HEK293 (cell line): ENCODE data around the gene CXADR.
A peak's percentile ranks its signal among the peaks of the same experiment; 100 is the strongest.

Experiments used
- CTCF ChIA-PET: fragments of 350-600 bp; formaldehyde crosslinking; extraction: SDS; loops from one replicate; lab custom pipeline; 2021; ENCODE audit warnings: antibody characterized with exemption; lab: Yijun Ruan, JAX
- POLR2A ChIA-PET: fragments of 300-600 bp; formaldehyde crosslinking; extraction: SDS; loops from one replicate; lab custom pipeline; 2020; ENCODE audit warnings: antibody characterized with exemption, inconsistent platforms; lab: Yijun Ruan, JAX
- H3K27ac ChIP-seq: fragments of 200-500 bp; sonication (Bioruptor generic); 2 replicates; pipeline ENCODE4 v1.5.1; 2014; ENCODE audit warnings: low read depth, low read length, control low read depth, inconsistent platforms; ENCODE audit errors: extremely low read depth
- H3K36me3 ChIP-seq, 2 experiments: fragments of 200-500 bp in 1 of 2; sonication (Bioruptor generic) in 1 of 2; 1 replicate in 1 of 2; 2 replicates in 1 of 2; pipeline ENCODE4 v1.5.1; 2014 to 2017; ENCODE audit warnings: inconsistent platforms in 2 of 2, low read length in 2 of 2; ENCODE audit not compliant: control insufficient read depth in 2 of 2, insufficient read depth in 1 of 2
- H3K4me1 ChIP-seq: fragments of 200-500 bp; sonication (Bioruptor generic); 2 replicates; pipeline ENCODE4 v1.5.1; 2014; ENCODE audit warnings: mild to moderate bottlenecking, low read length, inconsistent platforms; ENCODE audit not compliant: control insufficient read depth, insufficient read depth
- H3K4me3 ChIP-seq: 2 replicates; pipeline ENCODE4 v1.5.1; 2011; ENCODE audit warnings: low read depth, mild to moderate bottlenecking, control low read depth, low read length, moderate library complexity
- H3K9me3 ChIP-seq: fragments of 200-500 bp; sonication (Bioruptor generic); 2 replicates; pipeline ENCODE4 v1.5.1; 2014; ENCODE audit warnings: low read depth, low read length, inconsistent platforms; ENCODE audit not compliant: control insufficient read depth, insufficient read depth
- ATF2 ChIP-seq: fragments of 450-650 bp; formaldehyde crosslinking; IDR thresholded peaks from 2 replicates; pipeline ENCODE4 v1.5.1; 2016; ENCODE audit warnings: missing biosample characterization, missing genetic modification characterization, low read depth
- MYNN ChIP-seq: fragments of 450-650 bp; formaldehyde crosslinking; IDR thresholded peaks from 2 replicates; pipeline ENCODE4 v1.5.1; 2016; ENCODE audit warnings: missing biosample characterization, missing genetic modification characterization, borderline replicate concordance
- MZF1 ChIP-seq: fragments of 450-650 bp; formaldehyde crosslinking; IDR thresholded peaks from 2 replicates; pipeline ENCODE4 v1.5.1; 2017; ENCODE audit warnings: missing biosample characterization, missing genetic modification characterization, borderline replicate concordance
- PRDM1 ChIP-seq: fragments of 450-650 bp; formaldehyde crosslinking; IDR thresholded peaks from 2 replicates; pipeline ENCODE4; 2016; ENCODE audit warnings: missing biosample characterization, missing genetic modification characterization
- PRDM10 ChIP-seq: fragments of 450-650 bp; formaldehyde crosslinking; IDR thresholded peaks from 2 replicates; pipeline ENCODE4 v1.5.1; 2016; ENCODE audit warnings: missing biosample characterization, missing genetic modification characterization
- REST ChIP-seq: fragments of 450-650 bp; formaldehyde crosslinking; IDR thresholded peaks from 2 replicates; pipeline ENCODE4 v1.5.1; 2016; ENCODE audit warnings: missing biosample characterization, missing genetic modification characterization
- SP2 ChIP-seq: fragments of 450-650 bp; formaldehyde crosslinking; IDR thresholded peaks from 2 replicates; pipeline ENCODE4 v1.5.1; 2016; ENCODE audit warnings: missing biosample characterization, missing genetic modification characterization
- TCF7L2 ChIP-seq: IDR thresholded peaks from 2 replicates; pipeline ENCODE4 v1.6.1; 2011; ENCODE audit warnings: low read depth, mild to moderate bottlenecking, inconsistent platforms, low read length, moderate library complexity, borderline replicate concordance
- YY2 ChIP-seq: fragments of 450-650 bp; formaldehyde crosslinking; IDR thresholded peaks from 2 replicates; pipeline ENCODE4 v1.5.1; 2016; ENCODE audit warnings: missing biosample characterization, missing genetic modification characterization
- ZFP41 ChIP-seq: fragments of 450-650 bp; formaldehyde crosslinking; IDR thresholded peaks from 2 replicates; pipeline ENCODE4 v1.5.1; 2016; ENCODE audit warnings: missing biosample characterization, missing genetic modification characterization, borderline replicate concordance
- ZNF121 ChIP-seq: fragments of 450-650 bp; formaldehyde crosslinking; IDR thresholded peaks from 2 replicates; pipeline ENCODE4 v1.5.1; 2016; ENCODE audit warnings: missing biosample characterization, missing genetic modification characterization
- ZNF155 ChIP-seq: fragments of 450-650 bp; formaldehyde crosslinking; IDR thresholded peaks from 2 replicates; pipeline ENCODE4 v1.5.1; 2016; ENCODE audit warnings: missing biosample characterization, missing genetic modification characterization
- ZNF18 ChIP-seq: fragments of 450-650 bp; formaldehyde crosslinking; IDR thresholded peaks from 2 replicates; pipeline ENCODE4 v1.5.1; 2016; ENCODE audit warnings: missing biosample characterization, missing genetic modification characterization
- ZNF211 ChIP-seq: fragments of 450-650 bp; formaldehyde crosslinking; IDR thresholded peaks from 2 replicates; pipeline ENCODE4 v1.5.1; 2016; ENCODE audit warnings: low read depth, missing biosample characterization, missing genetic modification characterization
- ZNF223 ChIP-seq: fragments of 450-650 bp; formaldehyde crosslinking; IDR thresholded peaks from 2 replicates; pipeline ENCODE4 v1.5.1; 2016; ENCODE audit warnings: missing biosample characterization, missing genetic modification characterization
- ZNF26 ChIP-seq: fragments of 450-650 bp; formaldehyde crosslinking; IDR thresholded peaks from 2 replicates; pipeline ENCODE4 v1.5.1; 2016; ENCODE audit warnings: missing biosample characterization, missing genetic modification characterization
- ZNF302 ChIP-seq: fragments of 450-650 bp; formaldehyde crosslinking; IDR thresholded peaks from 2 replicates; pipeline ENCODE4 v1.5.1; 2016; ENCODE audit warnings: missing biosample characterization, missing genetic modification characterization, low read depth
- ZNF324 ChIP-seq: fragments of 450-650 bp; formaldehyde crosslinking; IDR thresholded peaks from 2 replicates; pipeline ENCODE4 v1.5.1; 2016; ENCODE audit warnings: missing biosample characterization, missing genetic modification characterization
- ZNF561 ChIP-seq: fragments of 450-650 bp; IDR thresholded peaks from 2 replicates; pipeline ENCODE4 v1.5.1; 2018; ENCODE audit warnings: missing biosample characterization, missing genetic modification characterization, borderline replicate concordance
- ZNF621 ChIP-seq: fragments of 450-650 bp; formaldehyde crosslinking; IDR thresholded peaks from 2 replicates; pipeline ENCODE4 v1.5.1; 2017; ENCODE audit warnings: missing biosample characterization, missing genetic modification characterization
- ZNF692 ChIP-seq: fragments of 450-650 bp; formaldehyde crosslinking; IDR thresholded peaks from 2 replicates; pipeline ENCODE4 v1.5.1; 2016; ENCODE audit warnings: missing biosample characterization, missing genetic modification characterization

Gene CXADR

GRCh38 chr21:17466166-17466565 lies 46.7 kb upstream of the CXADR start:
- CTCF ChIA-PET = no interaction called here

GRCh38 chr21:17467392-17467791 lies 45.5 kb upstream of the CXADR start:
- Histone ChIP-seq H3K9me3 (no peaks in the 10 kb centered on the region), H3K4me3 (no peak overlapping the region), H3K27ac (peak overlapping the region; percentile 45; the same call in 1 of the 2 replicates), H3K36me3 (no peaks in the 10 kb centered on the region), H3K4me1 (peaks cover 6% of the 10 kb centered on the region)
- ChIA-PET CTCF (interaction anchor here (1.7 to 1.8 kb wide), 2 partner anchors 81 to 119 kb away, joined by 6 to 7 read pairs; no protein-coding TSS in a partner anchor), POLR2A (interaction anchor here (0.7 to 1.3 kb wide), 3 partner anchors 14 to 1965 kb away, joined by 3 to 11 read pairs (median 6); no protein-coding TSS in a partner anchor)
- TF ChIP-seq ZNF621 (tag by site-specific recombination) = no peak
- TF ChIP-seq TCF7L2 = no peak
- no peak for TF ChIP-seq YY2 (tag by site-specific recombination)
- TF ChIP-seq ATF2 (tag by site-specific recombination) = no peak
- TF ChIP-seq ZNF561 (tag by site-specific recombination) = no peak
- no peak for TF ChIP-seq ZFP41 (tag by site-specific recombination)
- peak; percentile 42; the same call in 1 of the 2 replicates for TF ChIP-seq PRDM1 (tag by site-specific recombination)
- TF ChIP-seq PRDM10 (tag by site-specific recombination) = 0 out of 2 replicates have a peak, but pooled peaks have one; percentile 41
- TF ChIP-seq ZNF324 = no peak
- TF ChIP-seq ZNF692 = no peak
- no peak for TF ChIP-seq REST (tag by site-specific recombination)
- no peak for TF ChIP-seq ZNF223
- no peak for TF ChIP-seq ZNF302 (tag by site-specific recombination)
- TF ChIP-seq ZNF211 = no peak
- TF ChIP-seq MYNN (tag by site-specific recombination) = no peak
- no peak for TF ChIP-seq ZNF155 (tag by site-specific recombination)
- TF ChIP-seq ZNF26 (tag by site-specific recombination) = no peak

More at GRCh38 chr21:17466166-17466565, 46.7 kb upstream of the CXADR start:
- POLR2A ChIA-PET = no interaction called here
- Histone ChIP-seq H3K36me3 (no peaks in the 10 kb centered on the region), H3K27ac (no peak overlapping the region), H3K4me3 (no peak overlapping the region), H3K9me3 (no peaks in the 10 kb centered on the region), H3K4me1 (peaks cover 8% of the 10 kb centered on the region)
- TF ChIP-seq MZF1 (tag by site-specific recombination) (no peak), SP2 (no peak), ZNF121 (tag by site-specific recombination) (peak; percentile 32; the same call in 1 of the 2 replicates), ZNF18 (no peak)
- TF ChIP-seq, all 188 proteins: peak for 1
